Peyer's patch (tissue), 4 donors: Measurements from ENCODE around the gene IRF2BP2. TPM values are rescaled to one million over a fixed set of nuclear protein-coding genes. Genes with fewer than 3 reads are reported as not detected.
A peak's percentile ranks its signal among the peaks of the same experiment; 100 is the strongest.

ENCODE experiments used
- DNase-seq, 3 donors: peaks; one replicate each; pipeline ENCODE4 v3.0.0-alpha.2; 2017 to 2019
- H3K27ac ChIP-seq, 4 donors: fragments of 200-600 bp; sonication (generic); one replicate each; pipeline ENCODE4 v1.5.1; 2016 to 2019
- H3K27me3 ChIP-seq, 2 donors: fragments of 200-600 bp; sonication (generic); one replicate each; pipeline ENCODE4 v1.5.1; 2019
- H3K36me3 ChIP-seq, 3 donors: fragments of 200-600 bp; sonication (generic); one replicate each; pipeline ENCODE4 v1.5.1; 2016 to 2019
- H3K4me1 ChIP-seq, 4 donors: fragments of 200-600 bp; sonication (generic); one replicate each; pipeline ENCODE4 v1.5.1; 2016 to 2019
- H3K4me3 ChIP-seq, 4 donors: fragments of 200-600 bp; sonication (generic); 1 replicate in 3 of 4; 2 replicates in 1 of 4; pipeline ENCODE4 v1.5.1; 2016 to 2019; ENCODE audit warnings: mild to moderate bottlenecking in 1 of 4
- H3K9me3 ChIP-seq, 4 donors: fragments of 200-600 bp; sonication (generic); one replicate each; pipeline ENCODE4 v1.5.1; 2016 to 2019; ENCODE audit warnings: mild to moderate bottlenecking in 1 of 4
- POLR2A ChIP-seq, 2 donors: fragments of 450-650 bp; IDR thresholded peaks; one replicate each; pipeline ENCODE4 v1.5.1; 2017; ENCODE audit warnings: antibody characterized with exemption in 2 of 2, mild to moderate bottlenecking in 2 of 2, moderate library complexity in 2 of 2
- total RNA-seq, 4 donors: library from RNA; depleted of rRNA; stranded (reverse); fragments of >200 nt; gene quantifications; one replicate each; pipeline ENCODE4 v1.1.0, GENCODE V29; 2016
- TF ChIP-seq, protein P1 (sequence below), 6 experiments: fragments of 450-650 bp in 4 of 6; fragments of 200-600 bp in 2 of 6; sonication (generic) in 1 of 6; IDR thresholded peaks; one replicate each; pipeline ENCODE4 v1.5.1; 2017 to 2019; ENCODE audit warnings: antibody characterized with exemption in 6 of 6, mild to moderate bottlenecking in 3 of 6, moderate library complexity in 1 of 6

The IRF2BP2 gene
- total RNA-seq, 4 donors from 2014 or later = 73.4 to 99.6 (median 86.5) TPM

DNA sequence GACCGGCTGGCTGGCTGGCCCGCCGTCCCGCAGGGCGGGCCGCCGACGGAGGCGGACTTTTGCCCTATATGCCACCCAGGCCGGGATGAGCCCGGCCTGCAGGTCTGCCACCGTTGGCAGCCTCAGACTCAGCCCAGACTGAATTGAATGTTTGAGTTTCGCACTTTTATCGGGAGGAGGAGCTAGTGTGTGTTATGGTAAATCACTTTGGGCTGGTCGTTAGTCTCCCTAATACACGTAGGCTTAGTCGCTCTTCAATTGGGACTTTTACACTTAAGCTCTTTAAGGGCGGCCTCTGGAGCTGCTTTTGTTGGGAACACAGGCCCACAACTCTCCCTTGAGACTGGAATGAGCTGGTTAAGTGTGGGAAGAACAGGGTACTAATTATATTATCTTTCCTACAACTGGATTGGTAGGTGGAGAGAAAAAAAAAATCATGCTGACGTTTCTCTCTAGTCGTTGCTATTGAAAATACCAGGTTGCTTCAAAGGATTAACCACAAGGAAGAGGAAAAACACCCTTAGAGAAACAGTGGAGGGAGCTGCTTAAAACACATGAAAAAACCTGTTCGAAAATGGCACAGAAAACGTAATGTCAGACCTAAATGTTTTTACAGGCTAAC is 1.4 kb upstream of the IRF2BP2 start:
- peak in 1 of 3 donors; percentile 74 for DNase-seq
- H3K4me1 ChIP-seq = peaks cover 4 to 25% (median 11%) of the 10 kb centered on the region in 4 donors

DNA sequence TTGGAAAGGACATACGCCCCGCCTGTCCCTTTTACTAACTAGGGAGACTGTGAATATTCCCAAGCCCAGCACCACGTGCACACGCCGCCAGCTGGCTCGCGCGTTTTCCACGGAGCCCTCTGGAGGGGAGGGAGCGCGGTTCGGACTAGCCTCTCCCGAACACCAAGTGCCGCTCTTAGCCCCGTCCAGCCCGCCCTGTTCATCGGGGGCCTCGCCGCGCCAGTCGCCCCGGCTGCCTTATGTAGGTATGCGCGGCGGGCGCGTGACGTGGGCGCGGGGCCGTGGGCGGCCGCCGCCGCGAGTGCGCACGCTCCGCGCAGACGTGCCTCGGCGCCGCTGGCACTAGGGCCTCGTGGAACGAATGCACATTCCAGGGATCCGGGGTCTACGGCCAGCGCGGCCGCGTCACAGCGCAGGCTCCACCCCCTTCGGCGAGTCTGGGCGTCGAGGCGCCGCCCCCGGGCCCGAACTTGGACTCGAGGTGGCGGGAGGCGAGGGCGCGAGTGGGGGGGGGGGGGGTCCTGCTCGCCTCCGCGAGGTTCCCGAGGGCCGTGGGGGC is 767 bp upstream of the IRF2BP2 start:
- Histone ChIP-seq H3K36me3 (peaks cover 0 to 24% (median 0%) of the 10 kb centered on the region in 3 donors), H3K4me3 (peak overlapping the region; percentile 47 to 68 (median 58)), H3K27me3 (no peaks in the 10 kb centered on the region), H3K27ac (peak overlapping the region; percentile 97 to 100 (median 98)), H3K9me3 (no peaks in the 10 kb centered on the region), H3K4me1 (peaks cover 4 to 25% (median 11%) of the 10 kb centered on the region in 4 donors)
- TF ChIP-seq, protein P1, sequence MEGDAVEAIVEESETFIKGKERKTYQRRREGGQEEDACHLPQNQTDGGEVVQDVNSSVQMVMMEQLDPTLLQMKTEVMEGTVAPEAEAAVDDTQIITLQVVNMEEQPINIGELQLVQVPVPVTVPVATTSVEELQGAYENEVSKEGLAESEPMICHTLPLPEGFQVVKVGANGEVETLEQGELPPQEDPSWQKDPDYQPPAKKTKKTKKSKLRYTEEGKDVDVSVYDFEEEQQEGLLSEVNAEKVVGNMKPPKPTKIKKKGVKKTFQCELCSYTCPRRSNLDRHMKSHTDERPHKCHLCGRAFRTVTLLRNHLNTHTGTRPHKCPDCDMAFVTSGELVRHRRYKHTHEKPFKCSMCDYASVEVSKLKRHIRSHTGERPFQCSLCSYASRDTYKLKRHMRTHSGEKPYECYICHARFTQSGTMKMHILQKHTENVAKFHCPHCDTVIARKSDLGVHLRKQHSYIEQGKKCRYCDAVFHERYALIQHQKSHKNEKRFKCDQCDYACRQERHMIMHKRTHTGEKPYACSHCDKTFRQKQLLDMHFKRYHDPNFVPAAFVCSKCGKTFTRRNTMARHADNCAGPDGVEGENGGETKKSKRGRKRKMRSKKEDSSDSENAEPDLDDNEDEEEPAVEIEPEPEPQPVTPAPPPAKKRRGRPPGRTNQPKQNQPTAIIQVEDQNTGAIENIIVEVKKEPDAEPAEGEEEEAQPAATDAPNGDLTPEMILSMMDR (IDR thresholded peaks at IDR 0.05) = peak in 3 of 6 experiments; percentile 28 to 45 (median 41)
- peak; percentile 96 to 98 for TF ChIP-seq POLR2A (IDR thresholded peaks at IDR 0.05)
- DNase-seq = peak; percentile 93 to 97 (median 97)

More for the DNA sequence above, 1.4 kb upstream of the IRF2BP2 start:
- Histone ChIP-seq H3K27me3 (no peaks in the 10 kb centered on the region), H3K36me3 (peaks cover 0 to 24% (median 0%) of the 10 kb centered on the region in 3 donors), H3K4me3 (peak overlapping the region; percentile 47 to 68 (median 58)), H3K27ac (peak overlapping the region; percentile 97 to 100 (median 98)), H3K9me3 (no peaks in the 10 kb centered on the region)
- peak; percentile 68 to 75 for TF ChIP-seq POLR2A (IDR thresholded peaks at IDR 0.05)
- TF ChIP-seq, protein P1 (IDR thresholded peaks at IDR 0.05) = peak in 1 of 6 experiments; percentile 6

DNA sequence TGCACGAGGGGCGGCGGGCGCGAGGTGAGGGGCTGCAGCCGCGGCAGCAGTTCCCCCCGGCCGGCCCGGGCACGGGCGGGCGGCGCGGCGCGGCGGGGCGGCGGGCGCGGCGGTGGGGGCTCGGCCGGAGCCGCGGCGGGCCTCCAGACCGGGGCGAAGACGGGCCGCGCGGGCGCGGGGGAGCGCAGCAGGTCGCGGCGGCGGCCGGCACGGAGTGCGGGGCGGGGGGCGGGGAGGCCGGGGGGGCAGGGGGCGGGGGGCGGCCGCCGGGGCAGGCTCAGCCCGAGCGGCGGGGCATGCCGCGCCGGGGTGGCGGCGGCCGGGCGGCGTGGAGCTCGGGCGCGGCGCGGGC is 311 bp downstream of the IRF2BP2 start:
- Histone ChIP-seq H3K27ac (peak overlapping the region; percentile 97 to 100 (median 100)), H3K36me3 (peaks cover 0 to 24% (median 0%) of the 10 kb centered on the region in 3 donors), H3K27me3 (no peaks in the 10 kb centered on the region), H3K9me3 (no peaks in the 10 kb centered on the region), H3K4me1 (peaks cover 4 to 25% (median 11%) of the 10 kb centered on the region in 4 donors), H3K4me3 (peak overlapping the region; percentile 47 to 89 (median 86))
- TF ChIP-seq POLR2A (IDR thresholded peaks at IDR 0.05) = no peak
- TF ChIP-seq, protein P1 (IDR thresholded peaks at IDR 0.05) = no peak
- DNase-seq = no peak

DNA sequence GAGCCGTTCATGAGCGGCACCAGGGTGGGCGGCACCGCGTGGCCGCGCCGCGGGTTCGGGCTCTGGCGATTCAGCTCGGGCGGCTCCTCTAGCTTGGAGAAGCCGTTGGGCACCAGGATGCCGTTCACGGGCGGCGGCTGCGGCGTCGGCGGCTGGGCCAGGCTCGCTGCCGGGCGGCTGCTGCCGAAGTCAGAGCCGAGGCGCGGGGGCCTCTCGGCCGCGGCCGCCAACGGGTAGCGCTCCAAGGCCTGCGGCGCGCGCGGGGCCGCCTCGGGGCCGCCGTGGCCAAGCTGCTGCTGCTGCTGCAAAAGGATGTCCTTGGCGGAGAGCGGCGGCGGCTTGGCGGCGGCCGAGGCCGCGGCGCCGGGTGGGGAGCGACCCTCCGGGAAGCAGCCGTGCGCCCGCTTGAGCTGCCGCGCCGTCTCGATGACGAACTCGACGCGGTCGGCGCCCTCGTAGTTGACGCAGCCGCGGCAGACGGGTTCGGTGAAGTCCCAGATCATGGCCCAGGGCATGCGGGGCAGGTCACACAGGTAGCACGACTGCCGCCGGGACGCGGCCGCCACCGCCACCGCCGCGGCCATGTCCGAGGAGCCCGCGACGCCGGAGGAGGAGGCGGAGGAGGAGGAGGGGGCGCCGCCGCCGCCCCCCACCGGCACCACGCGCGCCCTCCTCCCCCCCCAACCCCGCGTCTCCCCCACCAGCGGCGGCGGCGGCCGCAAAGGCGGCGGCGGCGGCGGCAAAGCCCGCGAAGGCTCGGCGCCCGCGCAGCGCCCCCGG is 877 bp downstream of the IRF2BP2 start:
- Histone ChIP-seq H3K4me1 (peaks cover 4 to 21% (median 11%) of the 10 kb centered on the region in 4 donors), H3K27ac (peak overlapping the region; percentile 97 to 100 (median 99)), H3K9me3 (no peaks in the 10 kb centered on the region), H3K4me3 (peak overlapping the region; percentile 70 to 89 (median 86)), H3K36me3 (peaks cover 0 to 24% (median 0%) of the 10 kb centered on the region in 3 donors), H3K27me3 (no peaks in the 10 kb centered on the region)
- peak in 1 of 2 donors; percentile 28 for TF ChIP-seq POLR2A (IDR thresholded peaks at IDR 0.05)
- TF ChIP-seq, protein P1 (IDR thresholded peaks at IDR 0.05) = no peak
- peak; percentile 50 to 77 (median 73) for DNase-seq
